GM18519 (cell line): ENCODE measurements around the gene MBD2.

Source experiments
- ATAC-seq: cut with Tn5 transposase; IDR thresholded peaks from one replicate; pipeline ENCODE4 v1.9.1; 2021; ENCODE audit warnings: mild to moderate bottlenecking, moderate library complexity; ENCODE audit not compliant: unreplicated experiment, low FRiP score

The MBD2 gene

DNA sequence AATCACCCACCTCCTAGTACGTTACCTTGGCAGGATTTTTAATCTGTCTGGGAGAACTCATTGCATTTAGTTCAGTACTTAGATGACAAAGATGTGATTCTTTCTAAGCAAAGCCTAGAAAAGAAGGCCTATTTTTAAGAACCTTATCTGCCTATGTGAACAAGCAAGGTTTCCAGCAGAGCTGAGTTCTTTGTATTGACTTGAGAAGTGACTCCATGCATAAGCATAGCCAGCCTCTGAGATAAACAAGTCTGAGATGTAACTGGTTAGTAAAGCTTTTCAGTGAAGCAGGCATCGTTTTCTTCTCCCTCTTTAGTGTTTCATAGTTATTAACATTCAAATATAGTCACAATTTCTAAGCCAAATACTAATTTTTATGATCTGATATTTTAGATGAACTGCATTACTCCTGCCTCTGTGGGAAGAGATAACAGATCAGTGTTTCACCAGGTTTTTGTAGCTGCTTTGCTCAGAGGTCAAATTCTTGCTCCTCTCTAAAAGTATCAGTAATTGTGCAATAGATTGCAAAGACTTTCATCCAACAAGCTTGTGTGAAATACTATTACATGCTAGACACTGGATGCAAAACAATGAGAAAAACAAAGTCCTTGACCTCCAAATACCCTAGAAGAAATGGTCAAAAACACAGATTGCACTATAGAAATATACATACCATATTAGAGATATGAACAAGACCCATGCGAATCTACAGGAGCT lies 107.8 kb downstream of the MBD2 start:
- no peak for ATAC-seq

DNA sequence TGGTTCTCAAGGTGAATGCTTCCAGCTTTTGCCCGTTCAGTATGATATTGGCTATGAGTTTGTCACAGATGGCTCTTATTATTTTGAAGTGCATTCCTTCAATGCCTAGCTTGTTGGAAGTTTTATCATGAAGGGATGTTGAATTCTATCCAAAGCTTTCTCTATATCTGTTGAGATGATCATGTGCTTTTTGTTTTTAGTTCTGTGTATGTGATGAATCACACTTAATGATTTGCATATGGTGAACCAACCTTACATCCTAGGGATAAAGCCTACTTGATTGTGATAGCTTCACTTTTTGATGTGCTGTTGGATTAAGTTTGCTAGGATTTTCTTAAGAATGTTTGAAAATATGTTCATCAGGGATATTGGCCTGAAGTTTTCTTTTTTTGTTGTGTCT lies 112.1 kb downstream of the MBD2 start:
- ATAC-seq = no peak

DNA sequence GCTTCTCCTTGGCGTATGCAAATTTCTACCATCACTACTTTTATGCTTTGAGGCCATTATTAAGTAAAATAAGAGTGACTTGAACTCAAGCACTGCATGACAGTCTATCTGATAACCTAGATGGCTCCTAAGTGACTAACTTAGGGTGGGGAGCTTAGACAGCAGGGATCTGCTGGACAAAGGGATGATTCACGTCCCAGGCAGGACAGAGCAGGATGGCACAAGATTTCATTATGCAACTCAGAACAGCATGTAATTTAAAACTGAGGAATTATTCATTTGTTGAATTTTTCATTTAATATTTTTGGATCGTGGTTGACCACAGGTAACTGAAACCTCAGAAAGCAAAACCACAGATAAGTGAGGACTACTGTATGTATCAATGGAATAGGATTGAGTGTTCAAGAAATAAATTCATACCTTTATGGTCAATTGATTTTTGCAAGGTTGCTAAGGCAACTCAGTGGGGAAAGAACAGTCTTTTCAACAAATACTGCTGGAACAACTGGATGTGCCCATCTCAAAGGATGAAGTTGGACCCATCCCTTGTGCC lies 115.3 kb downstream of the MBD2 start:
- ATAC-seq = no peak

DNA sequence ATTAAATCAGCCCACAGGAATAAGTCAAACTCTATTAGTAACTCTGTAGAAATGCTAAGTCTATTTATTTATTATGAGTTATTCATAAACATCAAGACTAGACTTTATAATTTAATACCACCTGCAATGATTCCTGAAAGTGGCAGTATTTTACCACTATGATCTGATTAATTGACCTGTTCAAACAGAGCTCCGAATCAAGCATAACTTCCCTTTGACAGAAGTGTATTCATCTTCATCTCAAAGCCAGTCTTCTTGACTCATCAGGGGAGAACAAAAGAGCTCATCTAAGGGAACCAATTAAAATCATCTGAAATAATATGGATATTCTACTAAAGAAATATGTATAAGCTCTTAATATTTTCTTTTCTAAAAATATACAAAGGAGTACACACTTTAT lies 122.3 kb downstream of the MBD2 start:
- no peak for ATAC-seq
